Natural killer cell (primary cell): Measurements from ENCODE around the gene NR3C2. TPM values are rescaled to one million over a fixed set of nuclear protein-coding genes. Genes with fewer than 3 reads are reported as not detected.

Experiments used
- ATAC-seq, 3 donors: fragments of 150-1000 bp in 2 of 3; fragments of 200-7000 bp in 1 of 3; cut with Tn5 transposase; 1 replicate in 1 of 3; 2 replicates in 2 of 3; pipeline ENCODE4 v1.10.0; 2021; ENCODE audit warnings: mild to moderate bottlenecking in 2 of 3, moderate library complexity in 2 of 3
- DNase-seq, 2 donors: peaks; one replicate each; pipeline versions ENCODE4 v3.0.0 to v3.0.0-alpha.2; 2013 to 2021; ENCODE audit warnings: mixed read lengths in 1 of 2
- H3K27ac ChIP-seq: one replicate; pipeline ENCODE4 v1.5.1; 2013; ENCODE audit warnings: mild to moderate bottlenecking, low read length
- H3K27me3 ChIP-seq: one replicate; pipeline ENCODE4 v1.6.1; 2013; ENCODE audit warnings: low read length; ENCODE audit not compliant: control insufficient read depth, insufficient read depth
- H3K36me3 ChIP-seq: one replicate; pipeline ENCODE4 v1.6.1; 2013; ENCODE audit warnings: low read length; ENCODE audit not compliant: control insufficient read depth, insufficient read depth
- H3K4me1 ChIP-seq: one replicate; pipeline ENCODE4 v1.6.1; 2013; ENCODE audit warnings: low read length; ENCODE audit not compliant: control insufficient read depth, insufficient read depth
- H3K4me3 ChIP-seq: one replicate; pipeline ENCODE4 v1.5.1; 2013; ENCODE audit warnings: low read length
- H3K9me3 ChIP-seq: one replicate; pipeline ENCODE4 v1.6.1; 2013; ENCODE audit warnings: low read length; ENCODE audit not compliant: control insufficient read depth, insufficient read depth
- H3K27ac Mint-ChIP-seq, 2 donors: one replicate each; pipeline ENCODE4 v1.8.0; 2022; ENCODE audit warnings: mild to moderate bottlenecking in 2 of 2, mixed read lengths in 2 of 2, moderate library complexity in 1 of 2
- H3K27me3 Mint-ChIP-seq, 2 donors: one replicate each; pipeline ENCODE4 v1.8.0; 2022; ENCODE audit warnings: low read depth in 2 of 2, mixed read lengths in 2 of 2
- H3K36me3 Mint-ChIP-seq: one replicate; pipeline ENCODE4 v1.8.0; 2022; ENCODE audit warnings: mixed read lengths
- H3K4me1 Mint-ChIP-seq, 2 donors: one replicate each; pipeline ENCODE4 v1.8.0; 2022; ENCODE audit warnings: mixed read lengths in 2 of 2
- H3K4me3 Mint-ChIP-seq: one replicate; pipeline ENCODE4 v1.8.0; 2022; ENCODE audit warnings: mild to moderate bottlenecking, moderate library complexity, mixed read lengths
- H3K9me3 Mint-ChIP-seq, 2 donors: one replicate each; pipeline ENCODE4 v1.8.0; 2022; ENCODE audit warnings: mixed read lengths in 2 of 2
- CTCF ChIP-seq: fragments of 200-600 bp; IDR thresholded peaks from one replicate; pipeline ENCODE4 v1.8.0; 2022; ENCODE audit warnings: antibody characterized with exemption
- WGBS: methylation state at CpG from one replicate; pipeline ENCODE4 v1.1.7; 2013; ENCODE audit warnings: missing lambda C conversion rate; ENCODE audit not compliant: insufficient coverage; 5-methylcytosine and 5-hydroxymethylcytosine counted together
- intact Hi-C: fragments of 100-400 bp; cut with micrococcal nuclease; formaldehyde crosslinking; loops from one replicate; pipeline ENCODE4 v1.14.2; 2022
- total RNA-seq, 4 donors: library from RNA; stranded (reverse); fragments of 120-200 nt in 1 of 4; gene quantifications; one replicate each; pipeline versions ENCODE4 v1.2.3 to v1.2.4, GENCODE V29; 2013 to 2022

Gene NR3C2
- total RNA-seq, 3 donors from 2014 or later (not counting 1 experiment from before 2014, with no cell fraction given), result 4.2 to 8.6 (median 6.3) TPM

- no peak for TF ChIP-seq CTCF
- Histone ChIP-seq H3K27ac (no peak overlapping the region), H3K27me3 (no peaks in the 10 kb centered on the region), H3K4me1 (no peaks in the 10 kb centered on the region), H3K9me3 (no peaks in the 10 kb centered on the region), H3K4me3 (no peak overlapping the region), H3K36me3 (no peaks in the 10 kb centered on the region)
- 92% methylated on average over 5 of the region's 5 CpGs for WGBS
- intact Hi-C loops, result no loop called here
- Mint-ChIP-seq H3K4me3 (no peak overlapping the region), H3K36me3 (no peaks in the 10 kb centered on the region), H3K9me3 (no peaks in the 10 kb centered on the region), H3K4me1 (no peaks in the 10 kb centered on the region), H3K27me3 (peaks cover 11 to 12% of the 10 kb centered on the region in 2 donors), H3K27ac (no peak overlapping the region)
- ATAC-seq (no peak), DNase-seq (no peak)
These were observed 176.6 kb downstream of the NR3C2 start for GRCh38 chr4:148265627-148266026.

GRCh38 chr4:148263802-148264201 lies 178.4 kb downstream of the NR3C2 start:
- Histone ChIP-seq H3K4me3 (no peak overlapping the region), H3K36me3 (no peaks in the 10 kb centered on the region), H3K27ac (no peak overlapping the region), H3K9me3 (no peaks in the 10 kb centered on the region), H3K4me1 (no peaks in the 10 kb centered on the region), H3K27me3 (no peaks in the 10 kb centered on the region)
- TF ChIP-seq CTCF, result no peak
- no CpG with 5 or more reads among the region's 2 CpGs for WGBS
- DNase-seq (no peak), ATAC-seq (no peak)
- Mint-ChIP-seq H3K4me1 (no peaks in the 10 kb centered on the region), H3K36me3 (no peaks in the 10 kb centered on the region), H3K27me3 (peaks cover 8 to 9% of the 10 kb centered on the region in 2 donors), H3K9me3 (no peaks in the 10 kb centered on the region), H3K27ac (no peak overlapping the region), H3K4me3 (no peak overlapping the region)
- intact Hi-C loops, result no loop called here

GRCh38 chr4:148263127-148263526 lies 179.1 kb downstream of the NR3C2 start:
- Histone ChIP-seq H3K4me1 (no peaks in the 10 kb centered on the region), H3K9me3 (no peaks in the 10 kb centered on the region), H3K27me3 (no peaks in the 10 kb centered on the region), H3K36me3 (no peaks in the 10 kb centered on the region), H3K4me3 (no peak overlapping the region), H3K27ac (no peak overlapping the region)
- Mint-ChIP-seq H3K4me3 (no peak overlapping the region), H3K4me1 (no peaks in the 10 kb centered on the region), H3K27me3 (peaks cover 5 to 8% of the 10 kb centered on the region in 2 donors), H3K36me3 (no peaks in the 10 kb centered on the region), H3K27ac (no peak overlapping the region), H3K9me3 (no peaks in the 10 kb centered on the region)
- 78% methylated on average over 4 of the region's 4 CpGs for WGBS
- DNase-seq (no peak), ATAC-seq (no peak)
- TF ChIP-seq CTCF, result no peak
- intact Hi-C loops, result no loop called here

- no peaks in the 10 kb centered on the region for H3K36me3 ChIP-seq
- no peaks in the 10 kb centered on the region for H3K4me1 ChIP-seq
- H3K27ac ChIP-seq, result no peak overlapping the region
- no peak overlapping the region for H3K27ac Mint-ChIP-seq
- no peaks in the 10 kb centered on the region for H3K4me1 Mint-ChIP-seq
- H3K36me3 Mint-ChIP-seq, result no peaks in the 10 kb centered on the region
- H3K4me3 ChIP-seq, result no peak overlapping the region
- ATAC-seq (no peak), DNase-seq (no peak)
- intact Hi-C loops, result no loop called here
- H3K9me3 ChIP-seq, result no peaks in the 10 kb centered on the region
- no peak overlapping the region for H3K4me3 Mint-ChIP-seq
- H3K27me3 Mint-ChIP-seq, result peaks cover 5 to 8% of the 10 kb centered on the region in 2 donors
- H3K27me3 ChIP-seq, result no peaks in the 10 kb centered on the region
- no peaks in the 10 kb centered on the region for H3K9me3 Mint-ChIP-seq
- no peak for TF ChIP-seq CTCF
- 96% methylated on average over 2 of the region's 4 CpGs for WGBS
These were observed 180.4 kb downstream of the NR3C2 start for GRCh38 chr4:148261848-148262247.
